GM21576 (cell line): Measurements from ENCODE around the gene TRAPPC13.
"Not testable (repeated sequence)": the region's sequence is repeated elsewhere in the genome, so short reads cannot be mapped to it uniquely, and the experiment has no call there.

Experiments used
- ATAC-seq: cut with Tn5 transposase; IDR thresholded peaks from one replicate; pipeline ENCODE4 v1.9.1; 2021; ENCODE audit warnings: mild to moderate bottlenecking, moderate library complexity; ENCODE audit not compliant: unreplicated experiment

TRAPPC13 gene, protein sequence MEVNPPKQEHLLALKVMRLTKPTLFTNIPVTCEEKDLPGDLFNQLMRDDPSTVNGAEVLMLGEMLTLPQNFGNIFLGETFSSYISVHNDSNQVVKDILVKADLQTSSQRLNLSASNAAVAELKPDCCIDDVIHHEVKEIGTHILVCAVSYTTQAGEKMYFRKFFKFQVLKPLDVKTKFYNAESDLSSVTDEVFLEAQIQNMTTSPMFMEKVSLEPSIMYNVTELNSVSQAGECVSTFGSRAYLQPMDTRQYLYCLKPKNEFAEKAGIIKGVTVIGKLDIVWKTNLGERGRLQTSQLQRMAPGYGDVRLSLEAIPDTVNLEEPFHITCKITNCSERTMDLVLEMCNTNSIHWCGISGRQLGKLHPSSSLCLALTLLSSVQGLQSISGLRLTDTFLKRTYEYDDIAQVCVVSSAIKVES

DNA sequence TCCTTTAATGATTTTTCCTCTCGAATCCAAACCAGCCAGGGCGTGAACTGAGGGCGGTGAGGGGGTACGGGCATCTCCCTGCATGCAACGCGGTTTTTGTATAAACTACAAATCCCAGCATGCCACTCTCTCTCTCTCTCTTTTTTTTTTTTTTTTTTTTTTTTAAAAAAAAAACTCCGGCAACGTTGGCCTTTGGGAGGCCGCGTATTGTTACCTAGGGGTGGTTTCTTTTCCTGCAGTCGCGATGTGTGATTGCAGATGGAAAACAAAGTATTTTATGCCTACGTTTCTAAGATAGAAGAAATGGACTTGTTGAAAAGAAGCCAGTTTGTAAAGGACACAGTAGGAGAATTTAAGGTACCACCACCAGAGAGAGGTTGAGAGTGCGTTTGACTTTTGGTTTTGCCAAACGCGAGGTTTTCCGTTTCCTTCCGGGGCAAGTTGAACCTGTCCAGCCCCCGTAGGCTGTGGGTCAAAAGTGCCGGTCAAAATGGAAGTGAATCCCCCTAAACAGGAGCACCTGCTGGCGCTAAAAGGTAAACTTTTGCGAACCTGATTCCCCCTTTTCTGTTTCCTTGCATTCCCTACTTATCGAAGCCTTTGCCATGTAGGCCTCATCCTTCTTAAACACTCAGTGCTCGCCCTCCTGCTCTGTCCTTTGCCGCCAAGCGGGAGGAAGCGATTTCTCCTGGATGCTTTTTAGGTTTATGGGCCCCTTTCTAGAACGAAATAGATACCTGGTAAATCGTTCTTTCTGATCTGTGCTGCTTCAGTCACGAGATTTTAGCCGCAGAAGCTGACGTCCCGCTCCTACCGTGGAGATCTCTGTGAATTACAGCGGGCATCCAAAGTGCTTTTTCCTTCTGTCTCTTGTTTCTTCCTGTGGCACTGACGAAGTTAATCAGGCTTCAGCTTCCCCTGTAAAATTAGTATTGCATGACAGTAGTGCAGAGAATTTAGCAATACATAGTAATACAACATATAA lies at the start of gene TRAPPC13, which contains the start of gene SHLD3:
TRAPPC13 (plus strand) TSS at position 457 of the 985 bp plus-strand sequence; CDS start at position 491, 34 bp downstream.
SHLD3 (plus strand) TSS at position 457 of the 985 bp plus-strand sequence. CDS start 4,561 bp downstream, outside the sequence.
- ATAC-seq = peak; percentile 74

DNA sequence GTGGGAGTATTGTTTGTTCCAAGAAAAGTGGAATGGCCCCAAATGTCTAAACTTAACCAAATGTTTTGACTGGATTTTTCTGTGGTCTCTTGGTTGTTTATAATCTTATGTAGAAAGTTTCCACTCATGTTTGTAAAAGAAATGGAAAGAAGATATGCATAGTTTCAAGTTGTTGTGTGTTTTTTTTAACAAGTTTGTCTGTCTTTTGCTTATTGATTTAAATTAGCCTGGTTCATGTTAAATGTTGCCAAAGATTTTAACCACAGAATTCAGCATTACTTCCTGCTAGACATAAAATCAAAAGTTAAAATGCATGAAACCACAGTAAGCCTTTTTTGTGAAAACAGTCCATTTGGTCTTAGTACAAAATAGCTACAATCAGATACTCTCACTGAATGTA lies 47.7 kb upstream of the TRAPPC13 start:
- ATAC-seq = no peak

DNA sequence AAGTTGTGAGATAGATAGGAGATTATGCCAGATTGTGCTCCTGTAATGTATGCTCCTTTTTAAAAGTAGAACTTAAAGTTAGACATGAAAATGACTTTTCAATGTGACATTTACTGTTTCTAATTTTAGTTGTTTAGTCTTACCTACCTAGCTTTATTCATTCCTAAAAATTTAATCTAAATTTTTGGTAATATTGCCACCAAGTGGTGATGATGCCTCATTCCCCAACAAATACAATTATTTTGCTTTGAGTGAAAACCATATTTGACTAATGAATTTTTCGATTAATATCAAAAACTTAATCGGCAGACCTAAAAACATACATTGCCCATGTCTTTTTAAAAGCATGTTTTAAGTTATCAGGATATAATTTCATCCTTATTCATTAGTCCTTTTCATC lies 36.1 kb upstream of the TRAPPC13 start:
- ATAC-seq = no peak

DNA sequence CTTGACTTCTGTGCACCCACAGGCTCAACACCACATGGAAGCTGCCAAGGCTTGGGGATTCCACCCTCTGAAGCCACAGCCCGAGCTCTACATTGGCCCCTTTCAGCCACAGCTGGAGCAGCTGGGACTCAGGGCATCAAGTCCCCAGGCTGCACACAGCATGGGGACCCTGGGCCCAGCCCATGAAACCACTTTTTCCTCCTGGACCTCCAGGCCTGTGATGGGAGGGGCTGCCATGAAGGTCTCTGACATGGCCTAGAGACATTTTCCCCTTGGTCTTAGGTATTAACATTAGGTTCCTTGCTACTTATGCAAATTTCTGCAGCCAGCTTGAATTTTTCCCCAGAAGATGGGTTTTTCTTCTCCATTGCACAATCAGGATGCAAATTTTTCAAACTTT lies 23.1 kb upstream of the TRAPPC13 start:
- not testable (repeated sequence) for ATAC-seq

DNA sequence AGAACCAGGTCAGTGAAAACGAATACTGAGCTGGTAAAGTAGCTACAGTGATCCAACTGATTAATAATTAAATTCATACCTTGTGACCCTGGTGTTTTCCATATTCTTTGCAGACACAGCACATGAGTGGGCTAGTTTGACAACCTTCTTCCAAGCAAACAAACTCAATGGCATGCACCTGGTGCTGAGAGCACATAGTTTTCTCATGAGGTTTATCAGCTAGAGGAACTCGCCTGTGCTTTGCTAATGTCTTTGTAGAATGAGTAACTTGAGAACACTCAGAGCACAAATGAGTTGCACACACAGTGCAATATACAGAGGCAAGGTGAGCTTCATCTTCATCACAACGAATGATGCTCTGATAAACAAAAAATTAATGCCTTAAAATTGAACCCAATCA lies 13.3 kb upstream of the TRAPPC13 start:
- no peak for ATAC-seq

DNA sequence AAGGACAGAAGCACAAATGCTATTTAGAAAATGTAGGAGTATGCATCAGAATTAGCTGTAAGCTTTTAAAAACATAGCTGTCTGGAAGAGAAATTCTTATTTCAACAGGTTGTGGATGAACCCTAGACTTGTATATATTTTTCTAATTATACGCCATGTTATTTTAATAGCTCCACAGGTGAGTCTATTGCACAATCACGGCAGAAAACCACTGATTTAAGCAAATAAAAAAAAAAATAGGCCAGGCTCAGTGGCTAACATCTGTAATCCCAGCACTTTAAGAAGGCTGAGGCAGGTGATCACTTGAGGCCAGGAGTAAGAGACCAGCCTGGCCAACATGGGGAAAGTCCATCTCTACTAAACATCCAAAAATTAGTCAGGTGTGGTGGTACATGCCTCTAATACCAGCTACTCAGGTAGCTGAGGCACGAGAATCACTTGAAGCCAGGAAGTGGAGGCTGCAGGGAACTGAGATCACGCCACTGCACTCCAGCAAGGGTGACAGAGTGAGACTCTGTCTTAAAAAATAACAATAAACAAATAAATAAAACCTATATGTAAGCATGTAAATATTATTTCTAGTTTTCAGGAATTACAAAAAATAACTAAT lies 12.4 kb upstream of the TRAPPC13 start:
- no peak for ATAC-seq

DNA sequence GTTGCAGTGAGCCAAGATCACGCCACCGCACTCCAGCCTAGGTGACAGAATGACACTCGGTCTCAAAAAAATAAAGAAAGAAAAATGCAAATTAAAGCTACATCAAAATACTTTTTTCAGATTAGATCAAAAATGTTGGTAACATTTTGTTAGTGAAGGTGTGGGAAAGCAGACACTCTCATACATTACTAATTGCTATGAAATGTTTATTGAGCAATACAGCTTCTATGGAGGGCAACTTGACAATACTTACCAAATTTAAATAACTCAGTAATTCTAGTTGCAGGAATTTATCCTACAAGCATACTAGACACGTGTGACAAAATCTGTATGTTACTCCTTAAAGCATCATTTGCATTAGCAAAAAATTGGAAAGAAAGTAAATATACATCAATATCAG lies 4.8 kb upstream of the TRAPPC13 start:
- no peak for ATAC-seq

DNA sequence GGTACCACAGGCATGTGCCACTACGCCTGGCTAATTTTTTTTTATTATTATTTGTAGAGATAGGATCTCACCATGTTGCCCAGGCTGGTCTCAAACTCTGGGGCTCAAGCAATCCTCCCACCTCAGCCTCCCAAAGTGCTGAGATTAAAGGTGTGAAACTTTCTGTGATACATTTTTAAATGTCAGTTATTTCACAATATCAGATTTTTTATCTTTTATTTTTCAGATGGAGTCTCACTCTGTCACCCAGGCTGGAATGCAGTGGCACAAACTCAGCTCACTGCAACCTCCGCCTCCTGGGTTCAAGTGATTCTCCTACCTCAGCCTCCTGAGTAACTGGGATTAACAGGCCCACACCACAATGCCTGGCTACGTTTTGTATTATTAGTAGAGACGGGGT lies 2.9 kb upstream of the TRAPPC13 start:
- ATAC-seq = not testable (repeated sequence)

DNA sequence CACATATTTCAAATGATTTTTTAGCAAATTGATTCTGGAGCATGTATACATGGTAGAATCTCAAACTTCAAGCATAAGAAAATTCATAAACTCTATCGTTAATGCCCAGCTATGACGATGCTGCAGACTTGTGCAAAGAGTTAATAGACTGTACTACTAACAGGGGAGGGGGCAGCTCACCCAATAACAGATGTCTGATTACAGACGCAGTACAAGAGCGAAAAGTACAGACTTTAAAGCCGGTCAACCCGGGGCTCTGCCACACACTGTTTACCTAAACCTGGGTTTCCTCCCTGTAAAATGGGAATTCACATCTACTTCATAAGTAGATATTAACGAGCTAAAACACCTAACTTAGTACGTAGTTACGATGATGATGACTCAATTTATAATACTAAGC lies 1.3 kb upstream of the TRAPPC13 start:
- ATAC-seq = no peak

DNA sequence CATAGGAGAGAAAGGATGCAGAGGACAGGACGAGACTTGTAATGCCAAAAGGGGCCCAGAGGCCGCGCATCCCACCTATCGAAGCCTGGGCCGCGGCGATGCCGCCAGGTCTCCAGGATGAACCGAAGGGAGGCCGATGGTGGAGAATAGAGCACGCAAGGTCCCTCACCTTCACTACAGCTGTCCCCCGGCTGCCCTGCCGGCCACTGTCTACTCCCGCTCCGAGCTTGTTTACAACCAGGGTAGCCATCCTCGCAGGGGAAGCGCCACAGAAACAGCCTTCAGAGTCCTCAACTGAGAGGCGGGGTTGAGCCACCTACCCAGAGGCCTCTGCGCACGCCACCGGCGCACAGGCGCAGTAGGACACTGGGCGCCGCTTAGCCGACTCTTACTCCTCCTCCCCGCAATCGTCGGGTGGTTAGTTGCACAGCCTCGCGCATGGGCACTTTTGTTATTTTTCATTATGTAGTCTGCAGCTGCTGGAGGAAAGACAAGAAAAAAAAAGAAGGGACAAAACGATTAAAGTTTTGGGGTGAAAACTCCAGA lies 729 bp upstream of the TRAPPC13 start, which contains the start of gene TRIM23:
TRIM23 (minus strand) TSS at position 309 of the 546 bp plus-strand sequence; CDS start at position 250, 59 bp downstream.
- ATAC-seq = peak; percentile 91

DNA sequence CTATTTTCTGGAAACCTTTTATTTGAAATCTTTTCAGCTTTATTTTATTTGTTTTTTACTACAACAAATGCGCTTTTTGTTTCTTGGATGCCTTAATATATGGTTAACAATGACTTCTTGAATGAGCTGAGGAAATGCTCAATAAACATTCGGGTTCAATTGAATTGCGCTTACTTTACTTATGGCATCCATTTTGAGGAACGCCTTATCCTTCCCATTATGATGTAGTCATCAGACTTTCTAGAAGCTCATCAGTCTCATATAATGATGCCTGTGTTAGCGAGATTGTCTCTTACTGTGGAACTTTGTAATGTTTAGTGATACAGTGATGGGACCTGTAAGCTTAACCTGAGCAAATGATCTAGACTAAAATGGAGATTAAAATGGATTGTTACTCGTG lies 916 bp downstream of the TRAPPC13 start:
- ATAC-seq = no peak

DNA sequence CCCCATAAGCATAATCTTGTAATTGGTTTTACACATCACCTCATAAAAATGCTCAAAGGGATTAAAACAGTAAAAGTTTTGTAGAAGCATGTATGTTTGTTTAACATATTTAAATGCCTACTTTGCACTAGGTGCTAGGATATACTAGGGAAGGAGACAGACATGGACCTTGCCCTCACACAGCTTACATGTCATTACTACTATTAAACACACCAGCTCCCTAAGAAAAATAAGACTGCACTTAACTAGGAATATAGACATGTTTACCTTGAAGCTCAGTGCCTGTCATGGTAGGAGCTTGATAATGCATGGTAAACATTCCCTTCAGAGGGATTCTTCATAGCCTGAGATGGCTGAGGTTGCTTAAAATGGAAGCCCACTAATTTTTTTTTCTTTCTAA lies 6.2 kb downstream of the TRAPPC13 start:
- ATAC-seq = no peak

DNA sequence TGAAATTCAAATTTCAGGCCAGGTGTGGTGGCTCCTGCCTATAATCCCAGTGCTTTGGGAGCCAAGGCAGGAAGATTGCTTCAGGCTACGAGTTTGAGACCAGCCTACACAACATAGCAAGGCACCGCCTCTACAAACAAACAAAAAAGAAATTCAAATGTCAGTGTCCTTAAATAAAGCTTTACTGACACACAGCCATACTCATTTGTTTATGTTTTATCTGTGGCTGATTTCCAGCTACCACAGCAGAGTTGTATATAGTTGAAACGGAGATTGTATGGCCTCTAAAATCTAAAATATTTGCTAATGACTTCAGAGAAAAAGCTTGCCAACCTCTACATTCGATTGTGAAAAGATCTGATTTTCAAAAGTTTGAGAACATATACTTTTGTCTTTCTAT lies 15.4 kb downstream of the TRAPPC13 start:
- ATAC-seq = no peak

DNA sequence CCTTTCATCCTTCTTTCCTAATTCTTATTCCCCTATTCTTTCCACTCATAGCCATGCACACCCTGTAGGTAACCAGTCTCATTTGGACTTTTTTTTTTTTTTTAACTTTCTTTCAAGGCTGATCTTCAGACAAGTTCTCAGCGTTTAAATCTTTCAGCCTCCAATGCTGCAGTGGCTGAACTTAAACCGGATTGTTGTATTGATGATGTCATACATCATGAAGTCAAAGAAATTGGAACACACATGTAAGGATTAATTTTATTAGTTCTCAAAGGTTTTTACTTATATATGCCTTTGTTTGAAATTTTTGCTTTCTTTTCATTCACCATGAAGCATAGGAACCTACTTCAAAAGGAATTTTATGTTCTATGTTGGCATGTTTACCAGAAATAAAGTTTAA lies 22.1 kb downstream of the TRAPPC13 start:
- no peak for ATAC-seq

DNA sequence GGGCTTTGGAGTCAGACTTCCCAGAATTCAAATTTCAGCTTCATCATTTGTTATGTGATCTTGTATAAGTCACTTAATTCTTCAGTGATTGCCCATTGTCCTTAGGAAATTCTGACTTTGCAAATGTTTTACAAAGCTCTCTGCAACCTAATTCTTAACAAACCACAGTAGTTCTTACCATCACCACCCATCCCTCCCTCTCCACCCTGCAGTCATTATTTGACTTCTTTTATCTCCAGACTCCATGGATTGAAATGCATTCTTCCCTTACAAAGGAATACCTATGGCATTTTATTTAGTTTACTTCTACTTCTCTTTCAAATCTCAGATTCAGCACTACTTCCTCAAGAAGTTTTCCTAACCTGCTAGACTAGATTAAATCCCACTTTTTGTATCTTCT lies 23.1 kb downstream of the TRAPPC13 start:
- ATAC-seq = no peak

DNA sequence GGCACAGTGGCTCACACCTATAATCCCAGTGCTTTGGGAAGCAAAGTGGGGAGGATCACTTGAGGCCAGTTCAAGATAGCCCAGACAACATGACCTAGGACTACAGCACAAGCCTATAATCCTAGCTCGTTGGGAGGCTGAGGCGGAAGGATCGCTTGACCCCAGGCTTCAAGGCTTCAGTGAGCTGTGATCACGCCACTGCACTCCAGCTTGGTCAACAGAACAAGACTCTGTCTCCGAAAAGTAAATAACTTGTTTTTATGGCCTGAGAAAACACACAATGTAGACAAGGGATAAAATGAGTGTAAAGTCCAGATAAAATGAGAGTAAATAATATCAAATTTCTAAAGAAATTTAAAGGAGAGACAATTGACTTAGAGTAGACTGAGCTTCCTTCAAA lies 26.3 kb downstream of the TRAPPC13 start:
- ATAC-seq = no peak

DNA sequence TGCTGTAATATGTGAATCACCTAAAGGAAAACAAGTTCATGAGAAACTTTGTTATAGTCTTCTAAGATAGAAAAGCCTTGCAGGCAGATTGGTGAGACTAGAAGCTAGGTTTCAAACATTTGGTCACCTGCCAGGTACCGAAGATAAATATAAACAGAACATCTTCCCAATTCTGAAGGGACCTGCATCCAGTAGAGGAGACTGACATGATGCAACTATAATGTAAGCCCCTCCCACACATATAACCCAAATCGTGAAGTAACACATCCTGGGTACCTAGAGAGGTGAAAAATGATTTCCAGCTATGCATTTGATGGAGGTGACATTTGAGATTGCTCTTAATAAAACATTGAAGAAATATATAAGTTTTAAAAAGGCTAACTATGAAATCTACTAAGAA lies 29.9 kb downstream of the TRAPPC13 start:
- no peak for ATAC-seq

DNA sequence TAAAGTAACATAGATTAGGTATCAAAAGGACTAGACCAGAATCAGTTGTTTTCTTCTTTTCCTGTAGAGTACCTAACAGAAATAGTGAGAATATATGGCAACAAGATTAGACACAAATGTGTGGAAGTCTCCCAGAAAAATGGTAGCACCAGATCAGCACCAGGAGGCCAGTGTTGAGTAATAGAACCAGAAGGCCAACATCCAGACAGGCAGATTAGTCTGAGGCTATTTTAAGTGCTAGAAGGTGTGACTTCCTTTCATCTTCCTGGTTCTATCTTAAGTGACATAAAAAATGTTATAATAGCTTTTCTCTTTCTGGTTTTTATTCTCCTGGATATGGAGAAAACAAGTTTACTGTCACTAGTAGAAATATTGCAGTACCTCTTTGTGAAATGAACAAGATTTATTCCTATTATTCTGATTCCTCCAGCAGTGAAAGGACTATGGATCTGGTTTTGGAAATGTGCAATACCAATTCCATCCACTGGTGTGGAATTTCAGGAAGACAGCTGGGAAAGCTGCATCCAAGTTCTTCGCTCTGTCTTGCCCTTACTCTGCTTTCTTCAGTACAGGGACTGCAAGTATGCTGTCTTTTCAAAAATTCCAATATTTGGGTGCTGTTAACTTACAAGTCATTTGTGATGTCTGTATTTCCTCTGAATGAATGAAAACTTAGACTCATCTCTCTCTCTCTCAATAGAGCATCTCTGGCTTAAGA lies 39.1 kb downstream of the TRAPPC13 start:
- ATAC-seq = no peak

DNA sequence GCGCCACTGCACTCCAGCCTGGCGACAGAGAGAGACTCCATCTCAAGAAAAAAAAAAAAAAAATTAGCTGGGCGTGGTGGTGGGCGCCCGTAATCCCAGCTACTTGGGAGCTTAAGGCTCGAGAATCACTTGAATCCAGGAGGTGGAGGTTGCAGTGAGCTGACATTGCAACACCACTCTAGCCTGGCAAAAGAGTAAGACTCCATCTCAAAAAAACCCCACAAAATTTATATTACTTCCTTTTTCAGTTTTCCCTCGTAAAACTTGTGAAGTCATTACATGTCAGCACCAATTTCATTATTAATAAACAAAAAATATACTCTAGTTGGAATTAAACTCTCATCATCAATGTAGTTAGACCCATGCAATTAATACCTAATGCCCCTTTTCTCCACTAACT lies 43.9 kb downstream of the TRAPPC13 start:
- no peak for ATAC-seq

DNA sequence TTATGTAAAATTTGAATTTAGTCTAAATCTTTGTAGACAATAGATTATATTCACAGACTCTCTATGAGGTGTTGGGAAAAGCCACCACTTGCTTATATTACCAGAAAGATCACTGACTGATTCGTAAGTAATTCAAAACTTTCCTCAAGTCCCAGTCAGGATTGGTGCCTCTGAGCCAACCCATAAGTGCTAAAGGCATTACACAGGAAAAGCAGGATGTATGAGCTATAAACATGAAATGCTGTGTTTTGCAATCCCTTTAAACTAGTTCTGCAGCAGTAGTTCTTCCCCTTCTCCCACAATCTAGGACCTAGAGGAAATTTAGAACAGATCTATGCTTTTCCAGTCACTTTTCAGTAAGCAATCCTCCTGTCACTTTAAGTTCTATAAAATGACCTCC lies 48.0 kb downstream of the TRAPPC13 start:
- ATAC-seq = no peak
